OCI-LY1 (cell line): Measurements from ENCODE around the gene DLD.

ENCODE experiments used
- H2AFZ ChIP-seq: fragments of 200-600 bp; sonication (generic), shearing (Covaris generic); 2 replicates; pipeline ENCODE4 v1.6.0; 2014; ENCODE audit warnings: antibody characterized with exemption, mild to moderate bottlenecking, low read length
- H3F3A ChIP-seq: fragments of 200-600 bp; sonication (generic), shearing (Covaris generic); 2 replicates; pipeline ENCODE4 v1.6.0; 2014; ENCODE audit warnings: mild to moderate bottlenecking, antibody characterized with exemption, low read length, moderate library complexity; ENCODE audit not compliant: insufficient read depth
- H3K27ac ChIP-seq: fragments of 200-600 bp; sonication (generic); 2 replicates; pipeline ENCODE4 v1.5.1; 2014; ENCODE audit warnings: low read length, mixed run types, mild to moderate bottlenecking, low read depth; ENCODE audit not compliant: poor library complexity, severe bottlenecking
- H3K27me3 ChIP-seq: fragments of 200-600 bp; sonication (generic); 2 replicates; pipeline ENCODE4 v1.6.0; 2014; ENCODE audit warnings: antibody characterized with exemption, mild to moderate bottlenecking, low read length, moderate library complexity; ENCODE audit not compliant: insufficient read depth
- H3K36me3 ChIP-seq: fragments of 200-600 bp; sonication (generic); 2 replicates; pipeline ENCODE4 v1.6.1; 2014; ENCODE audit warnings: mild to moderate bottlenecking, antibody characterized with exemption, low read length, moderate library complexity, mixed read lengths; ENCODE audit not compliant: insufficient read depth
- H3K4me1 ChIP-seq: fragments of 200-600 bp; sonication (generic); 2 replicates; pipeline ENCODE4 v1.5.1; 2014; ENCODE audit warnings: mild to moderate bottlenecking, low read length, moderate library complexity; ENCODE audit not compliant: insufficient read depth, severe bottlenecking
- H3K4me2 ChIP-seq: fragments of 200-600 bp; sonication (generic), shearing (Covaris generic); 2 replicates; pipeline ENCODE4 v1.6.1; 2014; ENCODE audit warnings: low read length
- H3K4me3 ChIP-seq: fragments of 200-600 bp; sonication (generic); 2 replicates; pipeline ENCODE4 v1.5.1; 2014; ENCODE audit warnings: low read length, low read depth, mild to moderate bottlenecking, mixed read lengths; ENCODE audit not compliant: poor library complexity, severe bottlenecking
- H3K79me2 ChIP-seq: fragments of 200-600 bp; shearing (Covaris generic); 2 replicates; pipeline ENCODE4 v1.6.1; 2016; ENCODE audit warnings: mixed run types, low read length, mixed read lengths; ENCODE audit not compliant: insufficient read depth
- H3K9ac ChIP-seq: fragments of 200-600 bp; sonication (generic), shearing (Covaris generic); 2 replicates; pipeline ENCODE4 v1.6.1; 2014; ENCODE audit warnings: mild to moderate bottlenecking, low read length, mixed read lengths
- H3K9me2 ChIP-seq: fragments of 200-600 bp; sonication (generic), shearing (Covaris generic); 2 replicates; pipeline ENCODE4 v1.6.1; 2014; ENCODE audit warnings: low read depth, mild to moderate bottlenecking, low read length, mixed read lengths
- H3K9me3 ChIP-seq: fragments of 200-600 bp; shearing (Covaris generic); 2 replicates; pipeline ENCODE4 v1.6.1; 2014; ENCODE audit warnings: low read length, mixed read lengths
- H4K20me1 ChIP-seq: fragments of 200-600 bp; sonication (generic), shearing (Covaris generic); 2 replicates; pipeline ENCODE4 v1.6.0; 2016; ENCODE audit warnings: mild to moderate bottlenecking, low read length; ENCODE audit not compliant: insufficient read depth
- EZH2 ChIP-seq: fragments of 200-600 bp; sonication (generic), shearing (Covaris generic); IDR thresholded peaks from 2 replicates; pipeline ENCODE4 v1.8.0; 2017; ENCODE audit warnings: borderline replicate concordance, mixed run types, mild to moderate bottlenecking, antibody characterized with exemption, low read length, moderate library complexity, mixed read lengths
- TF ChIP-seq, protein P1 (sequence below): fragments of 200-600 bp; sonication (generic), shearing (Covaris generic); IDR thresholded peaks from 2 replicates; pipeline ENCODE4 v1.5.1; 2017; ENCODE audit warnings: mild to moderate bottlenecking, antibody characterized with exemption, low read length, moderate library complexity, mixed read lengths

The DLD gene

GRCh38 chr7:107874111-107874510 lies 16.9 kb upstream of the DLD start:
- Histone ChIP-seq H3K9ac (no peak overlapping the region), H3K4me1 (no peaks in the 10 kb centered on the region), H3K27me3 (no peaks in the 10 kb centered on the region), H3K36me3 (no peaks in the 10 kb centered on the region), H3K4me3 (no peak overlapping the region), H2AFZ (no peak overlapping the region), H3K9me2 (no peaks in the 10 kb centered on the region), H4K20me1 (no peaks in the 10 kb centered on the region), H3K79me2 (no peaks in the 10 kb centered on the region), H3K9me3 (no peaks in the 10 kb centered on the region), H3K27ac (no peak overlapping the region), H3F3A (no peaks in the 10 kb centered on the region), H3K4me2 (no peak overlapping the region)
- no peak for TF ChIP-seq EZH2
- TF ChIP-seq, protein P1, sequence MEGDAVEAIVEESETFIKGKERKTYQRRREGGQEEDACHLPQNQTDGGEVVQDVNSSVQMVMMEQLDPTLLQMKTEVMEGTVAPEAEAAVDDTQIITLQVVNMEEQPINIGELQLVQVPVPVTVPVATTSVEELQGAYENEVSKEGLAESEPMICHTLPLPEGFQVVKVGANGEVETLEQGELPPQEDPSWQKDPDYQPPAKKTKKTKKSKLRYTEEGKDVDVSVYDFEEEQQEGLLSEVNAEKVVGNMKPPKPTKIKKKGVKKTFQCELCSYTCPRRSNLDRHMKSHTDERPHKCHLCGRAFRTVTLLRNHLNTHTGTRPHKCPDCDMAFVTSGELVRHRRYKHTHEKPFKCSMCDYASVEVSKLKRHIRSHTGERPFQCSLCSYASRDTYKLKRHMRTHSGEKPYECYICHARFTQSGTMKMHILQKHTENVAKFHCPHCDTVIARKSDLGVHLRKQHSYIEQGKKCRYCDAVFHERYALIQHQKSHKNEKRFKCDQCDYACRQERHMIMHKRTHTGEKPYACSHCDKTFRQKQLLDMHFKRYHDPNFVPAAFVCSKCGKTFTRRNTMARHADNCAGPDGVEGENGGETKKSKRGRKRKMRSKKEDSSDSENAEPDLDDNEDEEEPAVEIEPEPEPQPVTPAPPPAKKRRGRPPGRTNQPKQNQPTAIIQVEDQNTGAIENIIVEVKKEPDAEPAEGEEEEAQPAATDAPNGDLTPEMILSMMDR, result no peak

- Histone ChIP-seq H2AFZ (no peak overlapping the region), H3K36me3 (no peaks in the 10 kb centered on the region), H3K9ac (no peak overlapping the region), H3K4me1 (no peaks in the 10 kb centered on the region), H3K9me2 (no peaks in the 10 kb centered on the region), H4K20me1 (no peaks in the 10 kb centered on the region), H3K4me2 (no peak overlapping the region), H3K4me3 (no peak overlapping the region), H3K79me2 (no peaks in the 10 kb centered on the region), H3K9me3 (no peaks in the 10 kb centered on the region), H3K27me3 (no peaks in the 10 kb centered on the region), H3F3A (no peaks in the 10 kb centered on the region), H3K27ac (no peak overlapping the region)
- TF ChIP-seq, protein P1, result peak; percentile 86
- no peak for TF ChIP-seq EZH2
Measured at GRCh38 chr7:107874605-107875446, 16.2 kb upstream of the DLD start.

- TF ChIP-seq, protein P1, result no peak
- TF ChIP-seq EZH2, result no peak
- no peaks in the 10 kb centered on the region for H3K4me1 ChIP-seq
- no peak overlapping the region for H2AFZ ChIP-seq
- H3K9me3 ChIP-seq, result no peaks in the 10 kb centered on the region
- H3K4me2 ChIP-seq, result no peak overlapping the region
- no peaks in the 10 kb centered on the region for H4K20me1 ChIP-seq
- no peak overlapping the region for H3K27ac ChIP-seq
- no peak overlapping the region for H3K4me3 ChIP-seq
- H3K36me3 ChIP-seq, result no peaks in the 10 kb centered on the region
- H3K27me3 ChIP-seq, result no peaks in the 10 kb centered on the region
- no peaks in the 10 kb centered on the region for H3F3A ChIP-seq
- no peaks in the 10 kb centered on the region for H3K9me2 ChIP-seq
- no peaks in the 10 kb centered on the region for H3K79me2 ChIP-seq
- no peak overlapping the region for H3K9ac ChIP-seq
Measured at GRCh38 chr7:107876916-107877315, 14.1 kb upstream of the DLD start.
